Neural progenitor cell (in vitro differentiated cells): ENCODE results near the gene ATF3.

Experiments
- CTCF ChIP-seq: fragments of 200-600 bp; sonication (generic); IDR thresholded peaks from 2 replicates; pipeline ENCODE4 v1.5.1; 2017; ENCODE audit warnings: antibody characterized with exemption, mild to moderate bottlenecking
- EZH2 ChIP-seq: fragments of 200-600 bp; sonication (generic); IDR thresholded peaks from 2 replicates; pipeline ENCODE4 v1.6.1; 2017; ENCODE audit warnings: antibody characterized with exemption, mild to moderate bottlenecking, moderate library complexity
- EZH2phosphoT487 ChIP-seq: fragments of 200-600 bp; sonication (generic); IDR thresholded peaks from 2 replicates; pipeline ENCODE4 v1.6.1; 2017; ENCODE audit warnings: antibody characterized with exemption

- TF ChIP-seq CTCF (no peak), EZH2 (no peak), EZH2phosphoT487 (no peak)
Measured at GRCh38 chr1:212574732-212575131, 33.8 kb upstream of the ATF3 start.
